Central memory CD8-positive, alpha-beta T cell (primary cell): ENCODE measurements around the gene ZNF79.

Experiments used
- ATAC-seq: fragments of 150-1000 bp; cut with Tn5 transposase; replicated peaks from 2 replicates; pipeline ENCODE4 v1.10.0; 2022; ENCODE audit warnings: mild to moderate bottlenecking, moderate FRiP score, moderate number of reproducible peaks; ENCODE audit not compliant: poor library complexity, severe bottlenecking; ENCODE audit errors: extremely low read depth
- DNase-seq, 2 donors: peaks; one replicate each; pipeline ENCODE4 v3.0.0; 2021; ENCODE audit warnings: low spot score in 2 of 2
- H3K27ac Mint-ChIP-seq: one replicate; pipeline ENCODE4 v1.8.0; 2022; ENCODE audit warnings: low read depth, mild to moderate bottlenecking, moderate library complexity, mixed read lengths
- H3K27me3 Mint-ChIP-seq: one replicate; pipeline ENCODE4 v1.8.0; 2022; ENCODE audit warnings: mixed read lengths
- H3K36me3 Mint-ChIP-seq: one replicate; pipeline ENCODE4 v1.8.0; 2022; ENCODE audit warnings: mild to moderate bottlenecking, moderate library complexity, mixed read lengths; ENCODE audit not compliant: insufficient read depth
- H3K4me1 Mint-ChIP-seq: one replicate; pipeline ENCODE4 v1.8.0; 2022; ENCODE audit warnings: mixed read lengths
- H3K4me3 Mint-ChIP-seq: one replicate; pipeline ENCODE4 v1.8.0; 2022; ENCODE audit warnings: mild to moderate bottlenecking, moderate library complexity, mixed read lengths
- H3K9me3 Mint-ChIP-seq: one replicate; pipeline ENCODE4 v1.8.0; 2022; ENCODE audit warnings: mixed read lengths

The ZNF79 gene

DNA sequence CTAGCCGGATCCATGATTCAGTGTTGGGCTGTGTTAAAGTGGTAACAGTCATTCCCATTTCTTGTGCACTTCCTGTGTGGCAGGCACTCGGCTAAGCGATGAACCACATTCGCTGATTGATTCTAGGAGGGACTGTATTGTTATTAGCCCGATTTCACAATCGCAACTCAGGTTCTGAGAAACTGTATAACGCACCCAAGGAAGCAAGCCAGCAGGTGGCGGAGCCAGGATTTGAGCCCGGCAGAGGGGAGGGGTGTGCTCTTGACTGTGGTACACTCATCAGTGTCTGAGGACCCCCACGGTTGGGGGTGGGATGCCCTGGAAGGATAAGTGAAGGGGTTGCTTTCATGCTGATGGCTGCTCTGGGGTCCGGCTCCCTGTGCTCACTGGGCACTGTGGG lies 61.8 kb downstream of the ZNF79 start:
- H3K36me3 Mint-ChIP-seq = peaks cover 24% of the 10 kb centered on the region
- H3K9me3 Mint-ChIP-seq = no peaks in the 10 kb centered on the region
- H3K4me3 Mint-ChIP-seq = no peak overlapping the region
- ATAC-seq = no peak
- no peaks in the 10 kb centered on the region for H3K4me1 Mint-ChIP-seq
- H3K27ac Mint-ChIP-seq = no peak overlapping the region
- no peaks in the 10 kb centered on the region for H3K27me3 Mint-ChIP-seq
- no peak for DNase-seq

DNA sequence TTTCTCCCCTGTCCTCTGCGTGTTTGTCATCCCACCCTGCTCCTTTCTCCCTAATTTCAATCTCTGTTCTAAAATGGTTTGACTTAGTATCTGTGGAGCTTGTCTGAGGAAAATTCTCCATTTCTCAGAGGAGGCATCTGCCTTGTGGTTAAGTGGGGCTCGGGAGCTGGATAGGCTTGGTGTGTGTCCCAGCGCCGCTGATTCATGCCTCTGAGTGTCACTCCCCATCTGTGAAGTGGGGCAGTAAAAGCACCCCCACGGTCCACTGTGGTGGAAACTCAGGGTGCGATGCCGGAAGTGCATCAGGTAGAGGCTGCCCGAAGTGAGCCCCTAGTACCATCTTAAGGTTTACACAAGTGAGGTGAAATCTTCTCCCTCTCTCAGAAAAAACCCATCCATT lies 64.8 kb downstream of the ZNF79 start:
- H3K27me3 Mint-ChIP-seq = no peaks in the 10 kb centered on the region
- no peaks in the 10 kb centered on the region for H3K4me1 Mint-ChIP-seq
- no peaks in the 10 kb centered on the region for H3K9me3 Mint-ChIP-seq
- H3K4me3 Mint-ChIP-seq = no peak overlapping the region
- H3K36me3 Mint-ChIP-seq = peaks cover 20% of the 10 kb centered on the region
- ATAC-seq = no peak
- no peak for DNase-seq
- no peak overlapping the region for H3K27ac Mint-ChIP-seq

DNA sequence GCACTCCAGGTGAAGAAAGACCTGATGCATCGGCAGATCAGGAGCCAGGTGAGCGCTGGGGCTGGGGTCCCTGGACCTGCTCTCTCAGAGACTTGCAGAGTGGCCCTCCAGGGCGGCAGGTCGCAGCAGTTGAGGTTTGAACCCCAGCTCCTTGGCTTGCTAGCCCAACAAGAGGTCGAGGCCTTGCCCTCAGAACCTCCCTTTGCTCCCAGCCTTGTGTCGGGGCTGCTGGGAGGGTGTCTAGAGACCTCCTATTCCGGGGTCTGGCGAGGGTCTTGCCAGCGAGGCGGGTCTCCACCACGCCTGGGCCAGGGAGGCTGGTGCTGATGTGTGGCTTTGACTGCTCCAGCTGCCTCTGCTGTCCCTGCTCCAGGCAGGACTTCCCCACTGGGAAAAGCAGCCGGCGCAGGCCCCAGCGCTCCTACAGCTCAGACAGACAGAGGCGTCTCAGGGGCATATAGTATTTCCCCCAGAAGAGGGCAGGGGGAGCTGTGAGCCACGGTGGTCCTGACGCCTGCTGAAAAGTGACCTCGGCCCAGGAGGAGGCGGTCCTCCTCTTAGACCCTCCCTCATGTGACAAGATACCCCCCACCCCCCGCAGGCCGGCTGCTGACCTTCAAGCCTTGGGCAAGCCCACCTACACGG lies 65.4 kb downstream of the ZNF79 start:
- H3K27ac Mint-ChIP-seq = no peak overlapping the region
- H3K4me1 Mint-ChIP-seq = no peaks in the 10 kb centered on the region
- no peaks in the 10 kb centered on the region for H3K27me3 Mint-ChIP-seq
- no peak for ATAC-seq
- DNase-seq = no peak
- H3K4me3 Mint-ChIP-seq = no peak overlapping the region
- H3K36me3 Mint-ChIP-seq = peaks cover 17% of the 10 kb centered on the region
- no peaks in the 10 kb centered on the region for H3K9me3 Mint-ChIP-seq

DNA sequence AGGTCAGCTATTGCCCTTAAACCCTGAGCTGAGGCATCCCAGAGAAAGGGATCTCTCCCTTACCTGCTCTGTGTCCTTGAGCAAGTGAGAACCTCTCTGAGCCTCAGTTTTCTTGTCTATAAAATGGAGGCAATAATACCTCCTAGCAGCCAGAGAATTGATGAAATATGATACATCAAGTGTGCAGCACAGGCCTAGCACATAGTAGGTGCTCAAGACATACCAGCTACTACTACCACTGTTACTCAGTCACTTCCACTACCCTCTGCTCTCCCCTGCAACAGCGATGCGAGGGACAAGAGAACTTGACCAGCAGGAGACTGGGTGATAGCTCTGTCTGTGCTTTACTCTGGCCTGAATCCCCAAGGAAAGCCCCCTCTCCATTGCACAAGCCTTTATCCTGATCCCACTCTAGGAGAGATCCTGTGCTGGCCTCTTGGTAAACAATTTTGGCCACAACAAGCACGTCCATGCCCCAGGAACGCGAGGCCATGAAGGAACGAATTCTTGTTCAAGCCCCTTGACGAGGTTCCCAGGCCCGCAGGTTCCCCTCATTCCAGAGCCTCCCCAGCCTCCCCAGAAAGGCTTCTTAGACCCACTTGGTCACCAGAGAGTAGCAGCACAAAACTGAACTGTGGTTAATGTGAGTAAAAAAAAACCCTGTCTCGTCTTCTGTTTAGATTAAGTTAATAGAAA lies 66.5 kb downstream of the ZNF79 start:
- Mint-ChIP-seq H3K4me3 (no peak overlapping the region), H3K27me3 (no peaks in the 10 kb centered on the region), H3K9me3 (no peaks in the 10 kb centered on the region), H3K4me1 (no peaks in the 10 kb centered on the region), H3K36me3 (peaks cover 17% of the 10 kb centered on the region), H3K27ac (no peak overlapping the region)
- DNase-seq = no peak
- no peak for ATAC-seq

DNA sequence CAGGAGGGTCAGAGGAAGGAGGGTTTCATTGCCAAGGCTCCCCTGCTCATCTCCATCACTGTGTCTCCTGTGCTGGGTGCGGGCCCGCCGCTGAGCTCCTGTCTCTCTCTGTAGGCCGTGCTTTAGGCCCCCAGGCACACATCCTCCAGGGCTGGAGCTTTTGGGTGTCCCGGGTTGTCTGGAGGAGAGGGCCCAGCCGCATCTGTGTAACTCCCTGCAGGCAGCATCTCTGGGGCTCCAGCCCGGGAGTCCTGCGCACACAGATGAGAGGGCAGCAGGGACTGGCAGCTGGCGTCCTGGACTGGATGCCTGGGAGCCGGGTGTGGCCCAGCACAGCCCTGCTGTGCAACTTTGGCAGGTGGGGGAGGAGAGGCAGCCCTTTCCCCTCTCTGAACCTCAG lies 67.3 kb downstream of the ZNF79 start:
- Mint-ChIP-seq H3K9me3 (no peaks in the 10 kb centered on the region), H3K4me3 (no peak overlapping the region), H3K27me3 (no peaks in the 10 kb centered on the region), H3K4me1 (no peaks in the 10 kb centered on the region), H3K27ac (no peak overlapping the region), H3K36me3 (peaks cover 16% of the 10 kb centered on the region)
- DNase-seq (no peak), ATAC-seq (no peak)

DNA sequence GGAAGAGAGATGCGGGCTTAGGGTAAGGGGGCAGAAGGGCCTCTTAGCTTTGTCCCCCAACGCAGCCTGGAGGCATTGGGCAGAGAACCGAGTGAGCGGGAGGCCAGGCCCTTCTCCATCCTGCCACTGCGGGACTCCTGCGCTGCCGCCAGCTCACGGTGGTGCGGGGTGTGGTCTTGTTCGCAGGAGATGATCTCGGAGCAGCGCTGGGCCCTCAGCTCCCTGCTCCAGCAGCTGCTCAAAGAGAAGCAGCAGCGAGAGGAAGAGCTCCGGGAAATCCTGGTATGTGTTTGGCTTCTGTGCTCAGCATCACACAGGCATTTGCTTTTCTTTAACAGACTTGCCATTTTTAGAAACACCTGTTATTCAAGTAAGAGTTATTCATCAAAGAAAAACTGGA lies 68.4 kb downstream of the ZNF79 start:
- H3K36me3 Mint-ChIP-seq = peaks cover 14% of the 10 kb centered on the region
- ATAC-seq (no peak), DNase-seq (no peak)
- no peaks in the 10 kb centered on the region for H3K9me3 Mint-ChIP-seq
- H3K27me3 Mint-ChIP-seq = no peaks in the 10 kb centered on the region
- no peak overlapping the region for H3K4me3 Mint-ChIP-seq
- H3K4me1 Mint-ChIP-seq = no peaks in the 10 kb centered on the region
- H3K27ac Mint-ChIP-seq = no peak overlapping the region

DNA sequence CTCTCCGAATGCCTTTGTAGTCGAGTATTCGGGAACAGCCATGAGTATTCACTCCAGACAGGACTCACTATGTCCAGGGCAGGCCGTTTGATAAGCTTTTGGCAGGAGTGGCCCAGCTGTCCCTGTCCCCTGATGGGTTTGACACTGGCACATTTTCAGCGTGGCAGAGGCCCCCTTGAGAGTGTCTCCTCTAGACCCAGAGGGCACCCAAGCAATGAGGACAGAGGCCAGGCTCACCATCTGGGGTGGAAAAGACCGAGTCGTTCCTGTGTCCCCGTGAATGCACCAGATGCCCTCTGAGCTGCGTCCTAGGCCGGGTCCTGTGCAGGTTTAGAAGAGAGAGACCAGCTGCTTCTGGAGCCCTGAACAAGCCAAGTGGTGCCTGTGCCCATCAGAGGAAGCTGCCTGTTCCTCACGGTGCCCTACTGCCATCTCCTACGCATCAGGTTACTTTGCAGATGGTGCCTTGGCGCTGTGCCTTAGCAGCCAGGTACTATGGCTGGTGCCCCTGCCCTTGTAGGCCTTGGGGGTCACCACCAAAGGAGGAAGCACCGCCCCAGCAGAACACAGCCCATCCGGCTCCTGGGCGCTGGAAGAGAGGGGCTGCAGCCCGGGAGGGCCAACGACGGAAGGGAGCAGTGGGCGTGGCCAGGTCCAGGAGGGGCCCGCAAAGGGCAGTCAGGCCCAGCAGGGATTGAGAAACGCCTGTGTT lies 69.6 kb downstream of the ZNF79 start:
- Mint-ChIP-seq H3K27ac (no peak overlapping the region), H3K27me3 (no peaks in the 10 kb centered on the region), H3K4me1 (no peaks in the 10 kb centered on the region), H3K36me3 (peaks cover 14% of the 10 kb centered on the region), H3K4me3 (no peak overlapping the region), H3K9me3 (no peaks in the 10 kb centered on the region)
- DNase-seq = no peak
- ATAC-seq = no peak

DNA sequence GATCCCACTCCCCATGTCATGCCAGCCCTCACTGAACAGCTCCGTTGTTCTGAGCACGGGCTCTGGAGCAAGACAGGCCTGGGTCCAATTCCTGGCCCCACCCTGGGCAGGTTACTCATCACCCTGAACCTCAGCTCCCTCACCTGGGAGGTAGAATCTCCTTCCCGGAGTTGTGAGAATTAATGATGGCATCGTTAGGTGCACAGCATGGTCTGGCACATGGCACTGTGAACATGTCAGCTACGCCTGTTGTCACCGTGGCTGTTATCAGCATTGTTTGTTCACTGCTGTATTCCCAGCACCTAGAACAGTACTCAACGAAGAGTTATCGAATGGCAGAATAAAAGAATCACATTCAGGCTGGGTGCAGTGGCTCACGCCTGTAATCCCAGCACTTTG lies 70.1 kb downstream of the ZNF79 start:
- no peak for ATAC-seq
- Mint-ChIP-seq H3K27ac (no peak overlapping the region), H3K4me1 (no peaks in the 10 kb centered on the region), H3K4me3 (no peak overlapping the region), H3K9me3 (no peaks in the 10 kb centered on the region), H3K27me3 (no peaks in the 10 kb centered on the region), H3K36me3 (peaks cover 12% of the 10 kb centered on the region)
- DNase-seq = no peak
